Hair follicular keratinocyte (primary cell): Measurements from ENCODE around the gene DGUOK. TPM values are rescaled to one million over a fixed set of nuclear protein-coding genes. Genes with fewer than 3 reads are reported as not detected.

Source experiments
- total RNA-seq: library from RNA; depleted of rRNA; stranded (reverse); fragments of >200 nt; gene quantifications from 2 replicates; pipeline ENCODE4 v1.2.3, GENCODE V29; 2015

The DGUOK gene
- 85.1 and 105 TPM in 2 replicates for total RNA-seq

DNA sequence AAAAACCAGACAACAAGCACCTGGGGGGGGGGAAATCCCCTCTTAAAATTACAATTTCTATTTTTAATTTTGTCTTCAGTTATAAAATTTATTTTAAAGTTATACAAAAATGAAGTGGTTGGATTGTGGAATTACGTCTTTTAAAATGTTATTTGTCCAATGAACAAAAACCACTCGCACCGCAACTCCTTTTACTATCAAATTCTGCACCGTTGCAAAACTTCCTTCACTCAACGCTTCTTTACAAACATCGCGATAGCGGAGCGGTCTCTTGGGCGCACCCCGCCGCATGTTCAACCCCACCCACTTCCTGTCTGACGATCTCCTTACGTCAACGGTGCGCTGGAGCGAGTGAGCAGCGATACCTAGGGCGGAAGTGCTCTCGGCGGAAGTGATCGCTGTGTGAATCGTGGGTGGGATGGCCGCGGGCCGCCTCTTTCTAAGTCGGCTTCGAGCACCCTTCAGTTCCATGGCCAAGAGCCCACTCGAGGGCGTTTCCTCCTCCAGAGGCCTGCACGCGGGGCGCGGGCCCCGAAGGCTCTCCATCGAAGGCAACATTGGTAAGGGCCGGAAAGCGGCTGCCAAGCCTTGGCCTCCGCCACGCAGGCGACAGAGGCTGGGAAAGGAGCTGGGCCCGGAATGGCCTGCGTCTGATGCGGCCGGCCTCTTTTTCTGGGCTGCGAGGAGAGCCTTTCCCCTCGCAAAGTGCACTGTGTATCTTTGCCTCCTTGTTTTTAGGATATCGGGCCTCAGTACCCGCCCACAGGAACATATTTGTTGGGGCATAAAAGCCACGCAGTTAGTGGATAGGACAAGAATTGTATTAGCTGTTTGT lies at the start of gene DGUOK:
DGUOK (plus strand) TSS at position 388 of the 835 bp plus-strand sequence; CDS start at position 419, 31 bp downstream.

DNA sequence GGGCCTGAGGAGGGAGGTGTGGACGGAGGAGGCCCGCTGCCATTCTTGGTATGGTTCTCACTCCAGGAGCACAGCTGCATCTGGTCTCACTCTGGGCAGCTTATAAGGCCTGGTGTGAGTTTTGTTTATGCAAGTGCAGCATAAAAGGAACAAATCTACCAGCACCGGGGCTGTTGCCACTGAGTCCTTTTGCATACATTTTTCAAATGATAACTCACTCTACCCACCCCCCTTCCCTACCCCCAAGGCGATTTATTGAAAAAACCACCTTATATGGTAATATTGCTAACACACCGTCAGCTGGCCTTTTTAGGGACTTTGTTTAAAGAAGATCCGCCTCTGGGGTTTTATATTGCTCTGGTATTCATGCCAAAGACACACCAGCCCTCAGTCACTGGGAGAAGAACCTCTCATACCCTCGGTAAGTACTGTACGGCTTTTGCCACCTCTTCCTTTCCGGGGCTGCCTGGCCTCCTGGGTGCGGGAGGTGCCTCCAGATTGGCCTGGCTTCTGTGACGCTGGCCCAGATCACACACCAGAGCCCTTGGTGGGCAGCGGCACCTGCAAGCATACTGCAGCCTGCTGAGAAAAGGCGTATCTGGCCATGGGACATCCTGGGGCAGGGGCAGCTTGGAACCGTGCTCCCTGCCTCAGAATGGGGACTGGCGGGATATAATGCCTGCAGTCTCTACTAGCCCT lies 33.9 kb upstream of the DGUOK start, which contains the start of gene ACTG2:
ACTG2 (plus strand) TSS at position 378 of the 699 bp plus-strand sequence. CDS start 8,304 bp downstream, outside the sequence.

DNA sequence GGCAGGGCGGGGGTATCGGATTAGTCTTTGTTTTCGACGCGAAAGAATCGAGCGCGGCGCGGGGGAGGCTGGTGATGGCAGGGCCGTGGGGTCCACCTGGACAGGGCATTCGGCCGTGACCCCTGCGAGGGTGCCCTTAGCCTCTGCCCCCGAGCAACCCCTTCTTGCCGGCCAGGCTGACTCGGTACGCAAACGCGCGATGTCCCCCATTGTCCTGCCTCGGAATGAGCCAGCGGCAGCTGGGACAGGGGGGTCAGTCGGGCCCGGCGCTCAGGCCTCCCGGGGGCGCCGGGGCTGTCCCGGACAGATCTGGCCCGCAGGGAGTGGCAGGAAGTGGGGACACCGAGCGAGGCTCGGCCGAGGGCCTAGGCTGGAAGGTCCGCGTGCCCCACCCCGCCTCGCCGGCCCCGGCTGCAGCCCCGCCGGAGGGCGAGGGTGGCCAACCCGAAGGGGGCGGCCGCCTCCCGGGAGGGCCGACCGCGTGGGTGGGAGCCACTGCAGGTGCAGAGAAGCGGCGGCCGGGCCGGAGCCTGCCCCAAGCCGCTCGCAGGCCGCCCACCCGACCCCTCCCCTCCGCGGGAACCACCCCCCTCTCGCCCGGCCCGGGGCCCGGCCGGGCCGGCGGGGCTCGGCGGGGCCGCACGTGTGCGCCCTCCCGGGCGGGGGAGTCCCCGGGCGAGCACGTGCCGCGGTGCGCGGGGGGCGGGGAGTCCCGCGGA lies 57.7 kb downstream of the DGUOK start, which contains the start of gene TET3:
TET3 (plus strand) TSS at position 708 of the 719 bp plus-strand sequence. CDS start 1,494 bp downstream, outside the sequence.

Other genes starting within 250 kb of the DGUOK start
- 28.1 and 55.5 TPM in 2 replicates for gene TPRKB, start 189.5 kb upstream of the DGUOK start, total RNA-seq
- 42.6 and 50.2 TPM in 2 replicates for gene DUSP11, start 146.8 kb upstream of the DGUOK start, total RNA-seq
- gene C2orf78, start 142.7 kb upstream of the DGUOK start, total RNA-seq = not detected in 2 replicates
- 64.4 and 81.2 TPM in 2 replicates for gene STAMBP, start 97.9 kb upstream of the DGUOK start, total RNA-seq
- gene ACTG2, start 33.9 kb upstream of the DGUOK start, total RNA-seq = 0.15 TPM in 1 of 2 replicates, not detected in the other
- gene TET3, start 58.0 kb downstream of the DGUOK start, total RNA-seq = 2.7 and 3.5 TPM in 2 replicates
- 167 and 228 TPM in 2 replicates for gene BOLA3, start 221.0 kb downstream of the DGUOK start, total RNA-seq